Breast epithelium (tissue), 4 donors: ENCODE results near the gene NMUR1. TPM values are rescaled to one million over a fixed set of nuclear protein-coding genes. Genes with fewer than 3 reads are reported as not detected.

Experiments
- DNase-seq, 2 donors: peaks; one replicate each; pipeline ENCODE4 v3.0.0-alpha.2; 2019; ENCODE audit warnings: low spot score in 2 of 2
- H3K27ac ChIP-seq, 2 donors: fragments of 200-600 bp; sonication (generic) in 1 of 2; one replicate each; pipeline ENCODE4 v1.5.1; 2016 to 2019; ENCODE audit warnings: mild to moderate bottlenecking in 1 of 2
- H3K27me3 ChIP-seq, 2 donors: fragments of 200-600 bp; sonication (generic) in 1 of 2; one replicate each; pipeline versions ENCODE4 v1.5.1 to v1.6.0; 2017 to 2019; ENCODE audit warnings: control low read depth in 1 of 2, mild to moderate bottlenecking in 1 of 2
- H3K36me3 ChIP-seq: fragments of 200-600 bp; one replicate; pipeline ENCODE4 v1.5.1; 2019
- H3K4me1 ChIP-seq, 2 donors: fragments of 200-600 bp; sonication (generic); one replicate each; pipeline ENCODE4 v1.5.1; 2016 to 2019; ENCODE audit warnings: control low read depth in 1 of 2
- H3K4me3 ChIP-seq, 3 donors: fragments of 200-600 bp; sonication (generic); 1 replicate in 2 of 3; 2 replicates in 1 of 3; pipeline ENCODE4 v1.5.1; 2016 to 2019; ENCODE audit warnings: mild to moderate bottlenecking in 3 of 3, moderate library complexity in 2 of 3
- H3K9me3 ChIP-seq, 2 donors: fragments of 200-600 bp; sonication (generic) in 1 of 2; one replicate each; pipeline ENCODE4 v1.5.1; 2016 to 2019; ENCODE audit warnings: control low read depth in 1 of 2
- CTCF ChIP-seq, 3 donors: fragments of 450-650 bp; IDR thresholded peaks; one replicate each; pipeline ENCODE4 v1.5.1; 2016 to 2017; ENCODE audit warnings: antibody characterized with exemption in 3 of 3, mild to moderate bottlenecking in 3 of 3, moderate library complexity in 3 of 3
- POLR2A ChIP-seq: fragments of 450-650 bp; IDR thresholded peaks from one replicate; pipeline ENCODE4 v1.6.1; 2016; ENCODE audit warnings: antibody characterized with exemption, mild to moderate bottlenecking, moderate library complexity
- POLR2AphosphoS5 ChIP-seq, 3 donors: sonication (generic); formaldehyde crosslinking; IDR thresholded peaks; one replicate each; pipeline ENCODE4 v1.6.1; 2017; ENCODE audit warnings: antibody characterized with exemption in 3 of 3
- intact Hi-C: fragments of 100-400 bp; cut with DNase I; formaldehyde crosslinking; loops from one replicate; pipeline ENCODE4 v1.15.1; 2023; ENCODE audit warnings: low total_unique reads
- total RNA-seq, 3 donors: library from RNA; depleted of rRNA; stranded (reverse); fragments of >200 nt; gene quantifications; one replicate each; pipeline ENCODE4 v1.1.0, GENCODE V29; 2016

The NMUR1 gene
- total RNA-seq, 3 donors from 2014 or later: under 0.01 to 3.8 TPM; not detected in 1

GRCh38 chr2:231525248-231526163 is 4.7 kb downstream of the NMUR1 start:
- DNase-seq: no peak
- Histone ChIP-seq H3K27ac (no peak overlapping the region), H3K27me3 (peaks cover 0 to 10% of the 10 kb centered on the region in 2 donors), H3K4me3 (no peak overlapping the region), H3K9me3 (no peaks in the 10 kb centered on the region), H3K36me3 (no peaks in the 10 kb centered on the region), H3K4me1 (peaks cover 4 to 7% of the 10 kb centered on the region in 2 donors)
- TF ChIP-seq POLR2A (no peak), POLR2AphosphoS5 (IDR thresholded peaks at IDR 0.05) (no peak), CTCF (IDR thresholded peaks at IDR 0.05) (no peak)
- intact Hi-C loops: no loop called here

GRCh38 chr2:231524477-231525247 is 5.6 kb downstream of the NMUR1 start:
- no peaks in the 10 kb centered on the region for H3K36me3 ChIP-seq
- no peaks in the 10 kb centered on the region for H3K4me1 ChIP-seq
- no peaks in the 10 kb centered on the region for H3K9me3 ChIP-seq
- no peak for DNase-seq
- no peak for TF ChIP-seq POLR2AphosphoS5 (IDR thresholded peaks at IDR 0.05)
- no peak for TF ChIP-seq CTCF (IDR thresholded peaks at IDR 0.05)
- TF ChIP-seq POLR2A: no peak
- H3K27me3 ChIP-seq: peaks cover 0 to 3% of the 10 kb centered on the region in 2 donors
- H3K4me3 ChIP-seq: no peak overlapping the region
- intact Hi-C loops: no loop called here
- no peak overlapping the region for H3K27ac ChIP-seq

GRCh38 chr2:231523451-231524285 is 6.6 kb downstream of the NMUR1 start:
- no peak overlapping the region for H3K27ac ChIP-seq
- H3K9me3 ChIP-seq: no peaks in the 10 kb centered on the region
- intact Hi-C loops: no loop called here
- no peaks in the 10 kb centered on the region for H3K4me1 ChIP-seq
- no peaks in the 10 kb centered on the region for H3K36me3 ChIP-seq
- TF ChIP-seq POLR2A (no peak), CTCF (IDR thresholded peaks at IDR 0.05) (no peak), POLR2AphosphoS5 (IDR thresholded peaks at IDR 0.05) (no peak)
- no peaks in the 10 kb centered on the region for H3K27me3 ChIP-seq
- no peak overlapping the region for H3K4me3 ChIP-seq
- no peak for DNase-seq

- DNase-seq: no peak
- Histone ChIP-seq H3K4me1 (no peaks in the 10 kb centered on the region), H3K9me3 (no peaks in the 10 kb centered on the region), H3K27me3 (no peaks in the 10 kb centered on the region), H3K36me3 (no peaks in the 10 kb centered on the region), H3K4me3 (no peak overlapping the region), H3K27ac (no peak overlapping the region)
- TF ChIP-seq POLR2AphosphoS5 (IDR thresholded peaks at IDR 0.05): no peak
- no peak for TF ChIP-seq CTCF (IDR thresholded peaks at IDR 0.05)
- no peak for TF ChIP-seq POLR2A
- intact Hi-C loops: no loop called here
These were observed 7.6 kb downstream of the NMUR1 start for GRCh38 chr2:231522418-231523180.
